GM10248 (cell line): ENCODE data around the gene PDE4D.

Experiments
- CTCF ChIA-PET: fragments of 300-600 bp; sonication (Branson Sonifier 250); formaldehyde crosslinking; extraction: SDS; loops from one replicate; lab custom pipeline; 2021; ENCODE audit warnings: antibody characterized with exemption; lab: Yijun Ruan, JAX
- POLR2A ChIA-PET: fragments of 350-650 bp; sonication (Branson Sonifier 250); formaldehyde crosslinking; extraction: SDS; loops from one replicate; lab custom pipeline; 2020; ENCODE audit warnings: antibody characterized with exemption; lab: Yijun Ruan, JAX
- DNase-seq: peaks from one replicate; pipeline ENCODE4 v3.0.0; 2012; ENCODE audit errors: extremely low spot score
- TF ChIP-seq, protein P1 (sequence below): IDR thresholded peaks from 2 replicates; pipeline ENCODE4 v1.5.1; 2012; ENCODE audit warnings: mild to moderate bottlenecking, low read depth; ENCODE audit errors: extremely low read depth, missing control alignments, control extremely low read depth

Gene PDE4D

DNA sequence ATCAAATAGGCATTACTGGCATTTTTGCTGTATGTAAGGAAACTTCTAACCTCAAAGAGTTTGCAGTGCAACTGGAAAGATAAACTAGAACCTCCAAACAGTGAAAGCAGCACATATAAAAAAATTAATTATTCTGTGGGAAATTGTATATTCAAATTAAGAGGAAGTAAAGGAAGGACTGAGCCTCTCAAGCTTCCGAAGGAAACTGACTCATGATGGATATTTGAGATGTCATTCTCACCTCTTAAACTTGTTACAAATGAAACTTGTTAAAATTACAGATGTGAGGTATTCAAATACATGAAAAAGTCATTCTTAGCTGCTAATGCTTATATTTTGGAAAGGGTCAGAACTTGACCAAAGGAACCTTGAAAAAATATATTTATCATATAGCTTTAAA, 538.7 kb downstream of the PDE4D start:
- DNase-seq, result no peak
- TF ChIP-seq, protein P1, sequence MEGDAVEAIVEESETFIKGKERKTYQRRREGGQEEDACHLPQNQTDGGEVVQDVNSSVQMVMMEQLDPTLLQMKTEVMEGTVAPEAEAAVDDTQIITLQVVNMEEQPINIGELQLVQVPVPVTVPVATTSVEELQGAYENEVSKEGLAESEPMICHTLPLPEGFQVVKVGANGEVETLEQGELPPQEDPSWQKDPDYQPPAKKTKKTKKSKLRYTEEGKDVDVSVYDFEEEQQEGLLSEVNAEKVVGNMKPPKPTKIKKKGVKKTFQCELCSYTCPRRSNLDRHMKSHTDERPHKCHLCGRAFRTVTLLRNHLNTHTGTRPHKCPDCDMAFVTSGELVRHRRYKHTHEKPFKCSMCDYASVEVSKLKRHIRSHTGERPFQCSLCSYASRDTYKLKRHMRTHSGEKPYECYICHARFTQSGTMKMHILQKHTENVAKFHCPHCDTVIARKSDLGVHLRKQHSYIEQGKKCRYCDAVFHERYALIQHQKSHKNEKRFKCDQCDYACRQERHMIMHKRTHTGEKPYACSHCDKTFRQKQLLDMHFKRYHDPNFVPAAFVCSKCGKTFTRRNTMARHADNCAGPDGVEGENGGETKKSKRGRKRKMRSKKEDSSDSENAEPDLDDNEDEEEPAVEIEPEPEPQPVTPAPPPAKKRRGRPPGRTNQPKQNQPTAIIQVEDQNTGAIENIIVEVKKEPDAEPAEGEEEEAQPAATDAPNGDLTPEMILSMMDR, result no peak
- ChIA-PET CTCF (interaction anchor here (0.7 to 2.8 kb wide), 5 partner anchors 9 to 459 kb away, joined by 3 to 12 read pairs (median 3); no protein-coding TSS in a partner anchor), POLR2A (no interaction called here)

- TF ChIP-seq, protein P1, result no peak
- ChIA-PET CTCF (interaction anchor here (0.7 to 2.8 kb wide), 6 partner anchors 10 to 460 kb away, joined by 3 to 12 read pairs (median 3); no protein-coding TSS in a partner anchor), POLR2A (no interaction called here)
- DNase-seq, result no peak
These were observed 539.3 kb downstream of the PDE4D start for GRCh38 chr5:59354274-59354673.

GRCh38 chr5:59351076-59351794, 542.3 kb downstream of the PDE4D start:
- CTCF ChIA-PET, result interaction anchor here (0.7 to 3.3 kb wide), 12 partner anchors 9 to 1573 kb away, joined by 3 to 15 read pairs (median 3); no protein-coding TSS in a partner anchor
- DNase-seq, result no peak
- POLR2A ChIA-PET, result no interaction called here
- TF ChIP-seq, protein P1, result no peak

DNA sequence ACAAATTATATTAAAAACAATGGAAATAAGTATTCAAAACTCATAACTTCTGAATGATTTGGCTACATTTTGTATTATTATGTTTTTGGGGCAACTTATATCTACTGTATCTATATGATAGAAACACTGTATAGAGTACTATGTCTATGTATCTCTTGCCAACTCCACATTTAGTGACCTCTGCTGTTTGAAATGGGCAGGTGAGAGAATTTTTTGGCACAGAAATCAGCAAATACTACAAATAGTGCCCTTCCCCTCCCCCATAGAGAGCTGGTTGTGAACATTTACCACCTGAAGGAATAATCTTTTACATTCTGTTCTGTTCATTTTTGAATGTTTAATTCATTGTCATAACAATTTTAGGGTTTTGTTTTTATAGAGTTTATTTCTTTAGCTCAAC, 545.3 kb downstream of the PDE4D start:
- TF ChIP-seq, protein P1, result no peak
- DNase-seq, result no peak
- CTCF ChIA-PET, result interaction anchor here (0.7 to 1.9 kb wide), 3 partner anchors 10 to 160 kb away, joined by 3 to 7 read pairs (median 3); no protein-coding TSS in a partner anchor
- POLR2A ChIA-PET, result no interaction called here

GRCh38 chr5:59346982-59347381, 546.5 kb downstream of the PDE4D start:
- TF ChIP-seq, protein P1, result no peak
- CTCF ChIA-PET, result no interaction called here
- DNase-seq, result no peak
- POLR2A ChIA-PET, result no interaction called here

DNA sequence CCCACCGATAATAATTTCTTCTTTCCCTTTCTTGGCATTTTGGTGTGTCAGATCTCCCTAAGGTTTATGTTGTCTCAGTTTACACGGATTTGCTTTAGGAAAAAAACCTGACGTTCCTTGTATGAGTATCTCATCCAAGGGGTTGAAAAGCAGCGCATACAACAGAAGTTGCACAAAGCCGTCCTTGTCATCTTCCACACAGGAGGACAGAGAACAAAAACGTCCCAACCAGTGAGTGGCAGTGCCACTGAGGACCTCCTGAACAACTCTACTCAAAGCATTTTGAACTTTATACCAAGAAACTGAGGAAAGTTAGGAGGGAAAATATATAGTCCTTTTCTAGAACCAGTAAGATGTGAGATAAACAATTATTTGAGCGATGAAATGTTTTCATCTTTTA, 547.0 kb downstream of the PDE4D start:
- CTCF ChIA-PET, result no interaction called here
- POLR2A ChIA-PET, result no interaction called here
- TF ChIP-seq, protein P1, result no peak
- no peak for DNase-seq
